ENCODE results near the gene DNAJC17. TPM values are rescaled to one million over a fixed set of nuclear protein-coding genes. Genes with fewer than 3 reads are reported as not detected.

Gene DNAJC17
- total RNA-seq, 1 experiment from 2014 or later, result 39.3 TPM

DNA sequence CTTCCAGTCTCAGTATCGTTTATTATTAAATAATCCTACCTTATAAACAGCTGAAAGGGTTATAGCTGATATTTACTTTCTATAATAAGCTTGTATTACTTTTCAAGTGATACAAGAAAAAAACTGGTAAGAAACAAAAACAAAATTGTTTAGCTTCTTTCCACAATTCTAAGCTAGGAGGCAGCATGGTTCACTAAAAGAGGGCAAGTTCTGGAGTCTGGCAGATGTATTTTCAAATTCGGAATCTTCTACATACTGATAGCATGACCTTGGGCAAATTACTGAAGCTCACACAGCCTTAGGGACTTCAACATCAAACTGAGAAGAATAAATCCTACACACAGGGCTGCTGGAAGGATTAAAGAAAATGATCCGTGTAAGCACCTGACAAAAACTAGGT lies 22.1 kb downstream of the DNAJC17 start:
- H3K4me3 ChIP-seq (ENCODE audit: low read depth in 2 of 2, low read length in 2 of 2), result no peak overlapping the region
- no peaks in the 10 kb centered on the region for H3K9me3 ChIP-seq (ENCODE audit: control insufficient read depth, insufficient read depth, low read depth, low read length)
- ATAC-seq (no peak), DNase-seq (ENCODE audit: low read depth, low spot score) (no peak)
- intact Hi-C loops (cut with micrococcal nuclease; ENCODE audit: unreplicated experiment), result loop anchor here (10.0 kb wide), 1 partner anchor 110 kb away; no protein-coding TSS in a partner anchor
- peaks cover 6% of the 10 kb centered on the region; the same call in 1 of the 2 replicates for H3K4me1 ChIP-seq (ENCODE audit: control insufficient read depth, insufficient read depth, low read length)
- H3K36me3 ChIP-seq (ENCODE audit: control insufficient read depth, insufficient read depth, low read length), result no peaks in the 10 kb centered on the region
- no TSS peak for BruUV-seq (replicated peaks)
- in situ Hi-C loops (cut with HindIII; ENCODE audit: low pct_unique_long_range_greater_than_20kb, low sequenced_read_pairs), result loop anchor here (25.0 kb wide), 1 partner anchor 148 kb away; no protein-coding TSS in a partner anchor
- no peak overlapping the region; the same call in 1 of the 2 replicates for H3K27ac ChIP-seq (ENCODE audit: low read length)
- POLR2A ChIA-PET, result no interaction called here
- H3K27me3 ChIP-seq (ENCODE audit: control insufficient read depth, insufficient read depth, low read length), result no peaks in the 10 kb centered on the region
- no peak for TF ChIP-seq POLR2AphosphoS5 (IDR thresholded peaks at IDR 0.05; ENCODE audit: low read depth, low read length)
- no peak for TF ChIP-seq SIN3A (IDR thresholded peaks at IDR 0.05; ENCODE audit: borderline replicate concordance, insufficient read depth, low read depth, low read length)
- TF ChIP-seq TCF7L2 (IDR thresholded peaks at IDR 0.05; ENCODE audit: low read depth, low read length), result no peak
- TF ChIP-seq, protein P1, sequence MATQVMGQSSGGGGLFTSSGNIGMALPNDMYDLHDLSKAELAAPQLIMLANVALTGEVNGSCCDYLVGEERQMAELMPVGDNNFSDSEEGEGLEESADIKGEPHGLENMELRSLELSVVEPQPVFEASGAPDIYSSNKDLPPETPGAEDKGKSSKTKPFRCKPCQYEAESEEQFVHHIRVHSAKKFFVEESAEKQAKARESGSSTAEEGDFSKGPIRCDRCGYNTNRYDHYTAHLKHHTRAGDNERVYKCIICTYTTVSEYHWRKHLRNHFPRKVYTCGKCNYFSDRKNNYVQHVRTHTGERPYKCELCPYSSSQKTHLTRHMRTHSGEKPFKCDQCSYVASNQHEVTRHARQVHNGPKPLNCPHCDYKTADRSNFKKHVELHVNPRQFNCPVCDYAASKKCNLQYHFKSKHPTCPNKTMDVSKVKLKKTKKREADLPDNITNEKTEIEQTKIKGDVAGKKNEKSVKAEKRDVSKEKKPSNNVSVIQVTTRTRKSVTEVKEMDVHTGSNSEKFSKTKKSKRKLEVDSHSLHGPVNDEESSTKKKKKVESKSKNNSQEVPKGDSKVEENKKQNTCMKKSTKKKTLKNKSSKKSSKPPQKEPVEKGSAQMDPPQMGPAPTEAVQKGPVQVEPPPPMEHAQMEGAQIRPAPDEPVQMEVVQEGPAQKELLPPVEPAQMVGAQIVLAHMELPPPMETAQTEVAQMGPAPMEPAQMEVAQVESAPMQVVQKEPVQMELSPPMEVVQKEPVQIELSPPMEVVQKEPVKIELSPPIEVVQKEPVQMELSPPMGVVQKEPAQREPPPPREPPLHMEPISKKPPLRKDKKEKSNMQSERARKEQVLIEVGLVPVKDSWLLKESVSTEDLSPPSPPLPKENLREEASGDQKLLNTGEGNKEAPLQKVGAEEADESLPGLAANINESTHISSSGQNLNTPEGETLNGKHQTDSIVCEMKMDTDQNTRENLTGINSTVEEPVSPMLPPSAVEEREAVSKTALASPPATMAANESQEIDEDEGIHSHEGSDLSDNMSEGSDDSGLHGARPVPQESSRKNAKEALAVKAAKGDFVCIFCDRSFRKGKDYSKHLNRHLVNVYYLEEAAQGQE (IDR thresholded peaks at IDR 0.05; ENCODE audit: insufficient read depth in 1 of 2, low read depth in 2 of 2, low read length in 1 of 2), result no peak
- TF ChIP-seq, protein P2, sequence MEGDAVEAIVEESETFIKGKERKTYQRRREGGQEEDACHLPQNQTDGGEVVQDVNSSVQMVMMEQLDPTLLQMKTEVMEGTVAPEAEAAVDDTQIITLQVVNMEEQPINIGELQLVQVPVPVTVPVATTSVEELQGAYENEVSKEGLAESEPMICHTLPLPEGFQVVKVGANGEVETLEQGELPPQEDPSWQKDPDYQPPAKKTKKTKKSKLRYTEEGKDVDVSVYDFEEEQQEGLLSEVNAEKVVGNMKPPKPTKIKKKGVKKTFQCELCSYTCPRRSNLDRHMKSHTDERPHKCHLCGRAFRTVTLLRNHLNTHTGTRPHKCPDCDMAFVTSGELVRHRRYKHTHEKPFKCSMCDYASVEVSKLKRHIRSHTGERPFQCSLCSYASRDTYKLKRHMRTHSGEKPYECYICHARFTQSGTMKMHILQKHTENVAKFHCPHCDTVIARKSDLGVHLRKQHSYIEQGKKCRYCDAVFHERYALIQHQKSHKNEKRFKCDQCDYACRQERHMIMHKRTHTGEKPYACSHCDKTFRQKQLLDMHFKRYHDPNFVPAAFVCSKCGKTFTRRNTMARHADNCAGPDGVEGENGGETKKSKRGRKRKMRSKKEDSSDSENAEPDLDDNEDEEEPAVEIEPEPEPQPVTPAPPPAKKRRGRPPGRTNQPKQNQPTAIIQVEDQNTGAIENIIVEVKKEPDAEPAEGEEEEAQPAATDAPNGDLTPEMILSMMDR (IDR thresholded peaks at IDR 0.05), result no peak
- CTCF ChIA-PET, result interaction anchor here (0.6 to 0.7 kb wide), 2 partner anchors 218 to 219 kb away, joined by 3 to 9 read pairs; no protein-coding TSS in a partner anchor

DNA sequence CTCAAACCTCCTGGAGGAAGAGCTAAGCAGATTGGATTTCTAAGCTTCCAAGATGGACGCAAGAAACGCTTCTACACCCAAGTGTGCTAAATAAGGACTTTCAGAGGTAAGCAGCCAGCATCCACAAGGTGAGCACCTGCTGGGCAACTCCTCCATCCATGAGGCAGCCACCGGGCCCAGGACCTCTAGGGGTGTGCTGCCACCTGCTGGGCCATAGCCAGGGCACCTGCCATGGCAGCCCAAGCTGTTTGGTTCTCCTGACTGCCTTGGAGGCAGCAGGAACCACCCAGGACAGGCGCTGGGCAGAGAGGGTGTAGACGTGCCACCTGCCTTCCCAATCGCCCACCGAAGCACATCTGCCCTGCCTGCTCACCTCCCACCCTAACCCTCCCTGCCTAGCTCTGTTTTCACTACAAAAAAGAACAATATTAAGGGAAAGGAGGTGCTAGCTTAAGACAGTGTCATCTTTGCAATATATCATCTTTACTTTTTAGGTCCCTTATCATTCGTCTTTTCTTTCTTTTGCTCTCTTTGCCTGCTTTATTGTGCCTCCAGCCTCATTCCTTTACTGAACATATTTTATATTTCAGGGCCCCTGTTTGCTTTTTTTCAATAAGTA lies 24.6 kb downstream of the DNAJC17 start:
- in situ Hi-C loops (cut with HindIII; ENCODE audit: low pct_unique_long_range_greater_than_20kb, low sequenced_read_pairs), result loop anchor here (25.0 kb wide), 1 partner anchor 145 kb away; no protein-coding TSS in a partner anchor
- peak; percentile 35 for DNase-seq (ENCODE audit: low read depth, low spot score)

More for the DNA sequence above, 24.6 kb downstream of the DNAJC17 start:
- ChIA-PET POLR2A (no interaction called here), CTCF (interaction anchor here (0.5 to 1.5 kb wide), 6 partner anchors 17 to 391 kb away, joined by 4 to 5 read pairs (median 4); partner anchors contain the start of genes DNAJC17 and ZFYVE19)
- Histone ChIP-seq H3K27me3 (ENCODE audit: control insufficient read depth, insufficient read depth, low read length) (no peaks in the 10 kb centered on the region), H3K27ac (ENCODE audit: low read length) (no peak overlapping the region), H3K9me3 (ENCODE audit: control insufficient read depth, insufficient read depth, low read depth, low read length) (no peaks in the 10 kb centered on the region), H3K4me3 (ENCODE audit: low read depth in 2 of 2, low read length in 2 of 2) (no peak overlapping the region), H3K36me3 (ENCODE audit: control insufficient read depth, insufficient read depth, low read length) (no peaks in the 10 kb centered on the region; the same call in 1 of the 2 replicates), H3K4me1 (ENCODE audit: control insufficient read depth, insufficient read depth, low read length) (peaks cover 5% of the 10 kb centered on the region; the same call in 1 of the 2 replicates)
- intact Hi-C loops (cut with micrococcal nuclease; ENCODE audit: unreplicated experiment), result loop anchor here (10.0 kb wide), 1 partner anchor 108 kb away; no protein-coding TSS in a partner anchor
- ATAC-seq, result peak; percentile 99
- TF ChIP-seq POLR2AphosphoS5 (IDR thresholded peaks at IDR 0.05; ENCODE audit: low read depth, low read length) (no peak), SIN3A (IDR thresholded peaks at IDR 0.05; ENCODE audit: borderline replicate concordance, insufficient read depth, low read depth, low read length) (no peak), TCF7L2 (IDR thresholded peaks at IDR 0.05; ENCODE audit: low read depth, low read length) (no peak)
- TF ChIP-seq, protein P2 (IDR thresholded peaks at IDR 0.05), result peak; percentile 87; the same call in 1 of the 2 replicates
- TF ChIP-seq, protein P1 (IDR thresholded peaks at IDR 0.05; ENCODE audit: insufficient read depth in 1 of 2, low read depth in 2 of 2, low read length in 1 of 2), result peak in 1 of 2 experiments; percentile 40; a peak in 1 of 4 replicates
- no TSS peak for BruUV-seq (replicated peaks)
